MM.1S (cell line): ENCODE data around the gene CORO2A.
"Not testable (repeated sequence)": the region's sequence is repeated elsewhere in the genome, so short reads cannot be mapped to it uniquely, and the experiment has no call there.

ENCODE experiments used
- DNase-seq: peaks from one replicate; pipeline ENCODE4 v3.0.0-alpha.2; 2015
- H2AFZ ChIP-seq: fragments of 300-600 bp; sonication (generic); 2 replicates; pipeline ENCODE4 v1.6.0; 2016; ENCODE audit warnings: antibody characterized with exemption, low read length
- H3F3A ChIP-seq: fragments of 300-600 bp; sonication (generic); 2 replicates; pipeline ENCODE4 v1.6.1; 2016; ENCODE audit warnings: mild to moderate bottlenecking, antibody characterized with exemption, low read length, moderate library complexity, mixed read lengths; ENCODE audit not compliant: insufficient read depth
- H3K27ac ChIP-seq: fragments of 300-600 bp; sonication (generic); 2 replicates; pipeline ENCODE4 v1.5.1; 2016; ENCODE audit warnings: mild to moderate bottlenecking, low read length
- H3K27me3 ChIP-seq: fragments of 300-600 bp; sonication (generic); replicated peaks from 2 replicates; pipeline ENCODE4 v1.6.0; 2016; ENCODE audit warnings: low read length; ENCODE audit not compliant: insufficient read depth
- H3K36me3 ChIP-seq: fragments of 300-600 bp; sonication (generic); replicated peaks from 2 replicates; pipeline ENCODE4 v1.6.1; 2016; ENCODE audit warnings: mild to moderate bottlenecking, low read length, mixed read lengths; ENCODE audit not compliant: insufficient read depth
- H3K4me1 ChIP-seq: fragments of 300-600 bp; sonication (generic); 2 replicates; pipeline ENCODE4 v1.6.1; 2016; ENCODE audit warnings: low read length, mixed read lengths
- H3K4me2 ChIP-seq: fragments of 300-600 bp; sonication (generic); 2 replicates; pipeline ENCODE4 v1.6.0; 2016; ENCODE audit warnings: low read depth, low read length
- H3K4me3 ChIP-seq: fragments of 300-600 bp; sonication (generic); 2 replicates; pipeline ENCODE4 v1.5.1; 2016; ENCODE audit warnings: low read length, mixed read lengths
- H3K79me2 ChIP-seq: fragments of 300-600 bp; sonication (generic); 2 replicates; pipeline ENCODE4 v1.6.1; 2016; ENCODE audit warnings: mixed run types, low read length, mixed read lengths
- H3K9ac ChIP-seq: fragments of 300-600 bp; sonication (generic); 2 replicates; pipeline ENCODE4 v1.6.1; 2016; ENCODE audit warnings: low read length, mixed read lengths
- H3K9me2 ChIP-seq: fragments of 300-600 bp; sonication (generic); replicated peaks from 2 replicates; pipeline ENCODE4 v1.6.1; 2016; ENCODE audit warnings: mild to moderate bottlenecking, low read length, mixed read lengths; ENCODE audit not compliant: insufficient read depth
- H3K9me3 ChIP-seq: fragments of 300-600 bp; sonication (generic); replicated peaks from 2 replicates; pipeline ENCODE4 v1.6.1; 2016; ENCODE audit warnings: mild to moderate bottlenecking, low read length, mixed read lengths; ENCODE audit not compliant: insufficient read depth
- H4K20me1 ChIP-seq: fragments of 300-600 bp; sonication (generic); 2 replicates; pipeline ENCODE4 v1.6.1; 2016; ENCODE audit warnings: mild to moderate bottlenecking, low read length, moderate library complexity, mixed read lengths; ENCODE audit not compliant: insufficient read depth
- EZH2 ChIP-seq: fragments of 300-600 bp; sonication (generic); optimal IDR thresholded peaks from 2 replicates; pipeline ENCODE3; 2017; ENCODE audit warnings: low read depth, mild to moderate bottlenecking, antibody characterized with exemption, low read length, mixed read lengths
- EZH2phosphoT487 ChIP-seq: fragments of 300-600 bp; sonication (generic); IDR thresholded peaks from 2 replicates; pipeline ENCODE4 v1.6.1; 2018; ENCODE audit warnings: antibody characterized with exemption, low read length
- TF ChIP-seq, protein P1 (sequence below): fragments of 300-600 bp; sonication (generic); IDR thresholded peaks from 2 replicates; pipeline ENCODE4 v1.5.1; 2016; ENCODE audit warnings: antibody characterized with exemption, low read length, mixed read lengths

CORO2A gene

DNA sequence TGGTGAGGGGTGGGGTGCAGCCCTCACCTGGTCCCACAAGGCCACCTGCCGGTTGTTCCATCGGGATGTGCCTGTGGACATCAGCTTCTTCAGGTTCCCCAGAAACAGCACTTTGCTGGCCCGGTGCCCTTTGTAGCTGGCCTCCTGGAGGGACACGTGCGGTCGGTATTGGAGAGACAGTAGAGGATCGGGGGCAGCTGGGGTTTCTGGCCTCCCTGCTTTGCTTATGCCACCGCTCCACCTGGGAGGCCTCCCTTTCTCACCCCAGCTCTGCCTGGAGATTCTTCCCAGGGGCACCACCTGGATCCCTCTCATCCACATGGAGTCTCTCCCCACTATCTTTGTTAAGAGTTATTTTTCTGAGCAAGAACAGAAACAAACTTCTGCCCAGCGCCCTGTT is 60.3 kb downstream of the CORO2A start:
- H3K9me2 ChIP-seq, result no peaks in the 10 kb centered on the region
- H3K36me3 ChIP-seq, result no peaks in the 10 kb centered on the region
- H3K4me1 ChIP-seq, result peaks cover 10% of the 10 kb centered on the region; the same call in 1 of the 2 replicates

DNA sequence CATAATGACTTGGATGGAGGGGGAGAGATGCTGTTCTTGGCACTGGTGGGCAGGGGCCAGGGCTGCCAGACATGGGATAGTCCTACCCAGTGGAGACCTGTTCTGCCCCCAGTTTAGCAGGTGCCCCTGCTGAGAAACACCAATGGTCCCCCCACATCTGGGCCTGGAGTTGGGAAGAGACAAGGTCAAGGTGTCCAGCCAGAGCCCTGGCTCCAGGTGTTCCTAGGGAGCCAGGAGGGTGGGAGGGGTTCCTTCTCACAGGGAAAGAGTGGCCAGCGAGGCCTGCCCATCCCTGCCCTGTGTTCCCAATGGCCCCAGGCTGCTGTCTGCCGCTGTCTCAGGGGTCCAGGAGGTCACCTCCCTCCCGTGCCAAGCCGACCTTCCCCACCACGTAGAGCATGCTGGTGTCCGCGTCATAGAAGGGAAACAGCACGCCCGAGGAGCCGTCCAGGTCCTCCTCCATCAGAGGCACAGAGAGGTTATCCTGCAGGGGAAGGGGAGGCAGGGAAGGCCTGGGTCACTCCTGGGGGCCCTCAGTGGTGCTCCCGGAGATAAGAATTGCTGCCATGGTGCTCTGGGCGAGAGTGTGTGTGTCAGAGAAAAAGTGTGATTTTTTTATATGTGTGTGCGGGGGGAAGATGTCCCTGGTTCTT is 61.7 kb downstream of the CORO2A start:
- TF ChIP-seq, protein P1, sequence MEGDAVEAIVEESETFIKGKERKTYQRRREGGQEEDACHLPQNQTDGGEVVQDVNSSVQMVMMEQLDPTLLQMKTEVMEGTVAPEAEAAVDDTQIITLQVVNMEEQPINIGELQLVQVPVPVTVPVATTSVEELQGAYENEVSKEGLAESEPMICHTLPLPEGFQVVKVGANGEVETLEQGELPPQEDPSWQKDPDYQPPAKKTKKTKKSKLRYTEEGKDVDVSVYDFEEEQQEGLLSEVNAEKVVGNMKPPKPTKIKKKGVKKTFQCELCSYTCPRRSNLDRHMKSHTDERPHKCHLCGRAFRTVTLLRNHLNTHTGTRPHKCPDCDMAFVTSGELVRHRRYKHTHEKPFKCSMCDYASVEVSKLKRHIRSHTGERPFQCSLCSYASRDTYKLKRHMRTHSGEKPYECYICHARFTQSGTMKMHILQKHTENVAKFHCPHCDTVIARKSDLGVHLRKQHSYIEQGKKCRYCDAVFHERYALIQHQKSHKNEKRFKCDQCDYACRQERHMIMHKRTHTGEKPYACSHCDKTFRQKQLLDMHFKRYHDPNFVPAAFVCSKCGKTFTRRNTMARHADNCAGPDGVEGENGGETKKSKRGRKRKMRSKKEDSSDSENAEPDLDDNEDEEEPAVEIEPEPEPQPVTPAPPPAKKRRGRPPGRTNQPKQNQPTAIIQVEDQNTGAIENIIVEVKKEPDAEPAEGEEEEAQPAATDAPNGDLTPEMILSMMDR, result no peak
- no peak for TF ChIP-seq EZH2
- Histone ChIP-seq H4K20me1 (no peaks in the 10 kb centered on the region), H3K9ac (no peak overlapping the region), H3K9me2 (no peaks in the 10 kb centered on the region), H2AFZ (no peak overlapping the region), H3K27me3 (no peaks in the 10 kb centered on the region), H3K4me2 (no peak overlapping the region), H3K4me1 (peaks cover 10% of the 10 kb centered on the region; the same call in 1 of the 2 replicates), H3K9me3 (no peaks in the 10 kb centered on the region), H3K79me2 (no peaks in the 10 kb centered on the region), H3K4me3 (no peak overlapping the region), H3K36me3 (no peaks in the 10 kb centered on the region), H3F3A (no peaks in the 10 kb centered on the region), H3K27ac (no peak overlapping the region)
- DNase-seq, result no peak

More for the DNA sequence above, 60.3 kb downstream of the CORO2A start:
- TF ChIP-seq EZH2phosphoT487 (no peak), EZH2 (no peak)
- TF ChIP-seq, protein P1, result no peak
- H4K20me1 ChIP-seq, result no peaks in the 10 kb centered on the region
- H2AFZ ChIP-seq, result no peak overlapping the region
- no peak for DNase-seq
- H3K9me3 ChIP-seq, result no peaks in the 10 kb centered on the region
- H3K9ac ChIP-seq, result no peak overlapping the region
- no peaks in the 10 kb centered on the region for H3F3A ChIP-seq
- H3K27me3 ChIP-seq, result no peaks in the 10 kb centered on the region
- no peak overlapping the region for H3K4me3 ChIP-seq
- H3K27ac ChIP-seq, result no peak overlapping the region
- H3K79me2 ChIP-seq, result no peaks in the 10 kb centered on the region
- no peak overlapping the region for H3K4me2 ChIP-seq

DNA sequence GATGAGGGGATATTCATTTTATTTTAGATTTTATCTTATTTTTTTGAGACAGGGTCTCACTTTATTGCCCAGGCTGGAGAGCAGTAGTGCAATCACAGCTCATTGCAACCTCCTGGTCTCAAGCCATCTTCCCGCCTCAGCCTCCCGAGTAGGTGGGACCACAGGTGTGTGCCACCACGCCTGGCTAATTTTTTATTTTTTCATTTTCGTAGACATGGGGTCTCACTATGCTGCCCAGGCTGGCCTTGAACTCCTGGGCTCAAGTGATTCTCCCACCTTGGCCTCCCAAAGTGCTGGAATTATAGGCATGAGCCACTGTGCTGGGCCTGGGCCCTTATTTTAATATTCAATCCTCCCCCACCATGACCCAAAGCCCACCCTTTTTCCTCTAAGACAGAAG is 62.4 kb downstream of the CORO2A start:
- H3K4me2 ChIP-seq, H4K20me1 ChIP-seq, H3K79me2 ChIP-seq, H3K9ac ChIP-seq, H3K4me1 ChIP-seq, DNase-seq, H3F3A ChIP-seq, H3K9me2 ChIP-seq, H2AFZ ChIP-seq, H3K9me3 ChIP-seq, H3K4me3 ChIP-seq, H3K36me3 ChIP-seq, H3K27me3 ChIP-seq, H3K27ac ChIP-seq: not testable (repeated sequence)

DNA sequence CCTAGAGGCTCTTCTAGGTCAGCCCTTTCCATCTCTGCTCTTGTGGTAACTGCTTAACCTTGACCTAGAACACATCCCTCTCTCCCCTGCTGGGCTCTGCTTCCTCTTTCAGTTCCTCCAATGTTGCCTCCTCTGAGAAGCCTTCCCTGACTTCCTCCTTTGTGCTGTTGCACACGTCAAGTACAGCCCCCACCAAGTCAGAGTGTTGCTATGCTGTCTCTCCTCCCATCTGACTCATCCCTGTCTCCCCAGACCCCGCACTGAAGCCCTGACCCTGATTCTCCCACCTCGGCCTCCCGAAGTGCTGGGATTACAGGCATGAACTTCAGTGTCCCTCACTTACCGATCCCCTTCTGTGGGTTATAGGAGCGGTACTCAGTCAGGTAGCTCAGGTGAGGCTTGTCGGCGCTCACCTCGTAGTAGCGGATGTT is 63.0 kb downstream of the CORO2A start:
- no peak overlapping the region for H3K9ac ChIP-seq
- TF ChIP-seq, protein P1, result no peak
- TF ChIP-seq EZH2, result no peak
- no peak for TF ChIP-seq EZH2phosphoT487
- H3K36me3 ChIP-seq, result no peaks in the 10 kb centered on the region
- H3K9me3 ChIP-seq, result no peaks in the 10 kb centered on the region
- peaks cover 10% of the 10 kb centered on the region; the same call in 1 of the 2 replicates for H3K4me1 ChIP-seq
- H3K27ac ChIP-seq, result no peak overlapping the region
- no peaks in the 10 kb centered on the region for H4K20me1 ChIP-seq
- no peak overlapping the region for H3K4me2 ChIP-seq
- no peaks in the 10 kb centered on the region for H3F3A ChIP-seq
- no peak for DNase-seq
- H3K27me3 ChIP-seq, result no peaks in the 10 kb centered on the region
- no peaks in the 10 kb centered on the region for H3K79me2 ChIP-seq
- no peaks in the 10 kb centered on the region for H3K9me2 ChIP-seq
- no peak overlapping the region for H3K4me3 ChIP-seq
- no peak overlapping the region for H2AFZ ChIP-seq
